Fibroblast of lung (primary cell): Measurements from ENCODE around the gene SGK1. TPM values are rescaled to one million over a fixed set of nuclear protein-coding genes. Genes with fewer than 3 reads are reported as not detected.

Experiments used
- DNase-seq, 2 donors: peaks; one replicate each; pipeline versions ENCODE4 v3.0.0 to v3.0.0-alpha.2; 2010; ENCODE audit warnings: low read depth in 2 of 2
- H2AFZ ChIP-seq: 2 replicates; pipeline ENCODE4 v1.5.1; 2012; ENCODE audit warnings: low read length, control low read depth, inconsistent platforms
- H3K27ac ChIP-seq: 2 replicates; pipeline ENCODE4 v1.5.1; 2011; ENCODE audit warnings: low read length, control low read depth; ENCODE audit not compliant: insufficient read depth
- H3K27me3 ChIP-seq: 2 replicates; pipeline ENCODE4 v1.5.1; 2011; ENCODE audit warnings: mild to moderate bottlenecking, low read length; ENCODE audit not compliant: control insufficient read depth, insufficient read depth
- H3K36me3 ChIP-seq: 2 replicates; pipeline ENCODE4 v1.5.1; 2011; ENCODE audit warnings: low read length; ENCODE audit not compliant: control insufficient read depth, insufficient read depth
- H3K4me1 ChIP-seq: 2 replicates; pipeline ENCODE4 v1.5.1; 2011; ENCODE audit warnings: low read length; ENCODE audit not compliant: control insufficient read depth, insufficient read depth; ENCODE audit errors: extremely low read depth
- H3K4me2 ChIP-seq: 2 replicates; pipeline ENCODE4 v1.5.1; 2011; ENCODE audit warnings: low read length, control low read depth; ENCODE audit not compliant: insufficient read depth; ENCODE audit errors: extremely low read depth
- H3K4me3 ChIP-seq, 4 experiments: fragments of 200-600 bp in 1 of 4; sonication (generic) in 1 of 4; replicated peaks in 1 of 4; 2 replicates each; pipeline ENCODE4 v1.5.1; 2011 to 2016; ENCODE audit warnings: low read length in 4 of 4, low read depth in 3 of 4, mild to moderate bottlenecking in 3 of 4, control low read depth in 2 of 4, inconsistent platforms in 1 of 4, mixed read lengths in 1 of 4; ENCODE audit not compliant: insufficient read depth in 1 of 4; ENCODE audit errors: control extremely low read depth in 1 of 4
- H3K79me2 ChIP-seq: 2 replicates; pipeline ENCODE4 v1.5.1; 2012; ENCODE audit warnings: mild to moderate bottlenecking, low read length, inconsistent platforms; ENCODE audit not compliant: control insufficient read depth, insufficient read depth
- H3K9ac ChIP-seq: 2 replicates; pipeline ENCODE4 v1.5.1; 2011; ENCODE audit warnings: mild to moderate bottlenecking, low read length, control low read depth; ENCODE audit not compliant: insufficient read depth
- H3K9me3 ChIP-seq: 2 replicates; pipeline ENCODE4 v1.5.1; 2012; ENCODE audit warnings: low read depth, low read length; ENCODE audit not compliant: control insufficient read depth, insufficient read depth
- H4K20me1 ChIP-seq: 2 replicates; pipeline ENCODE4 v1.5.1; 2011; ENCODE audit warnings: low read length; ENCODE audit not compliant: control insufficient read depth, insufficient read depth; ENCODE audit errors: extremely low read depth
- CTCF ChIP-seq, 2 donors: IDR thresholded peaks in 1 of 2; conservative IDR thresholded peaks in 1 of 2; 1 replicate in 1 of 2; 2 replicates in 1 of 2; pipeline ENCODE4 v1.5.1; 2011 to 2012; ENCODE audit warnings: low read length in 2 of 2, control low read depth in 1 of 2, inconsistent platforms in 1 of 2, low read depth in 1 of 2, mild to moderate bottlenecking in 1 of 2
- EZH2 ChIP-seq: IDR thresholded peaks from 2 replicates; pipeline ENCODE4 v1.5.1; 2012; ENCODE audit warnings: low read length, control low read depth, mild to moderate bottlenecking; ENCODE audit errors: missing control alignments
- polyA plus RNA-seq, 2 donors: library from polyadenylated mRNA; depleted of rRNA in 1 of 2; stranded (reverse) in 1 of 2; unstranded in 1 of 2; fragments of >200 nt; gene quantifications; 2 replicates each; pipeline ENCODE4 v1.2.1, GENCODE V29; 2011 to 2012; ENCODE audit warnings: missing spikeins in 1 of 2
- total RNA-seq: library from RNA; depleted of rRNA; stranded (reverse); fragments of >200 nt; gene quantifications from 2 replicates; pipeline ENCODE4 v1.2.1, GENCODE V29; 2014

SGK1 gene
- total and polyA plus RNA-seq, 2 donors (not counting 1 experiment from before 2014, with no cell fraction given): 132 to 154 TPM

- Histone ChIP-seq H4K20me1 (no peaks in the 10 kb centered on the region), H2AFZ (no peak overlapping the region), H3K9ac (no peak overlapping the region), H3K36me3 (no peaks in the 10 kb centered on the region), H3K4me1 (no peaks in the 10 kb centered on the region), H3K4me3 (no peak overlapping the region), H3K27ac (no peak overlapping the region), H3K27me3 (no peaks in the 10 kb centered on the region), H3K79me2 (no peaks in the 10 kb centered on the region), H3K4me2 (no peak overlapping the region), H3K9me3 (no peaks in the 10 kb centered on the region)
- no peak for DNase-seq
- TF ChIP-seq CTCF (conservative IDR thresholded peaks at IDR 0.05 in 1 of 2, IDR thresholded peaks at IDR 0.05 in 1 of 2; ENCODE audit: low read depth in 1 of 2, low read length in 2 of 2): no peak
- TF ChIP-seq EZH2: no peak
Measured at GRCh38 chr6:134131530-134132139, 186.3 kb downstream of the SGK1 start.

GRCh38 chr6:134128146-134128545, 189.8 kb downstream of the SGK1 start:
- Histone ChIP-seq H3K27me3 (no peaks in the 10 kb centered on the region), H4K20me1 (no peaks in the 10 kb centered on the region), H2AFZ (no peak overlapping the region), H3K4me2 (no peak overlapping the region), H3K79me2 (no peaks in the 10 kb centered on the region), H3K9me3 (no peaks in the 10 kb centered on the region), H3K4me3 (no peak overlapping the region), H3K4me1 (no peaks in the 10 kb centered on the region), H3K36me3 (no peaks in the 10 kb centered on the region), H3K27ac (no peak overlapping the region), H3K9ac (no peak overlapping the region)
- no peak for DNase-seq
- TF ChIP-seq CTCF (conservative IDR thresholded peaks at IDR 0.05 in 1 of 2, IDR thresholded peaks at IDR 0.05 in 1 of 2; ENCODE audit: low read depth in 1 of 2, low read length in 2 of 2) (no peak), EZH2 (no peak)

GRCh38 chr6:134123666-134124208, 194.2 kb downstream of the SGK1 start:
- H3K9ac ChIP-seq: no peak overlapping the region
- H2AFZ ChIP-seq: peak overlapping the region; percentile 4
- H3K79me2 ChIP-seq: no peaks in the 10 kb centered on the region
- H3K27ac ChIP-seq: no peak overlapping the region
- H3K27me3 ChIP-seq: no peaks in the 10 kb centered on the region
- TF ChIP-seq CTCF (conservative IDR thresholded peaks at IDR 0.05 in 1 of 2, IDR thresholded peaks at IDR 0.05 in 1 of 2; ENCODE audit: low read depth in 1 of 2, low read length in 2 of 2): peak; percentile 40 to 67
- no peak for TF ChIP-seq EZH2
- DNase-seq: peak; percentile 70 to 92
- H3K4me3 ChIP-seq: peak overlapping the region in 1 of 4 experiments; percentile 5
- H3K4me2 ChIP-seq: no peak overlapping the region
- no peaks in the 10 kb centered on the region for H3K36me3 ChIP-seq
- H3K4me1 ChIP-seq: no peaks in the 10 kb centered on the region
- H3K9me3 ChIP-seq: no peaks in the 10 kb centered on the region
- H4K20me1 ChIP-seq: no peaks in the 10 kb centered on the region
